HAP-1 (cell line): ENCODE results near the gene PPIL1.

Experiments
- DNase-seq, 2 experiments: peaks; one replicate each; pipeline ENCODE4 v3.0.0-alpha.2; 2016 to 2020; ENCODE audit warnings: low spot score in 2 of 2
- H3K27me3 ChIP-seq: fragments of 250-450 bp; sonication (Bioruptor Pico); 2 replicates; pipeline ENCODE4 v1.5.1; 2020; ENCODE audit warnings: low read depth, mild to moderate bottlenecking, moderate library complexity
- H3K36me3 ChIP-seq: fragments of 250-450 bp; sonication (Bioruptor Pico); replicated peaks from 2 replicates; pipeline ENCODE4 v1.5.1; 2020; ENCODE audit warnings: mild to moderate bottlenecking
- H3K4me1 ChIP-seq: fragments of 250-450 bp; sonication (Bioruptor Pico); 2 replicates; pipeline ENCODE4 v1.5.1; 2020; ENCODE audit warnings: mild to moderate bottlenecking
- H3K4me3 ChIP-seq: fragments of 250-450 bp; sonication (Bioruptor Pico); 2 replicates; pipeline ENCODE4 v1.5.1; 2020; ENCODE audit warnings: mild to moderate bottlenecking, moderate library complexity
- H3K9me3 ChIP-seq: fragments of 250-450 bp; sonication (Bioruptor Pico); 2 replicates; pipeline ENCODE4 v1.5.1; 2020; ENCODE audit warnings: mild to moderate bottlenecking, moderate library complexity
- in situ Hi-C: fragments of 300-500 bp; cut with MboI; formaldehyde crosslinking; loops from 3 replicates; pipeline ENCODE4 v1.14.3; 2020; ENCODE audit warnings: low sequenced_read_pairs, inconsistent platforms, mixed read lengths

PPIL1 gene

GRCh38 chr6:36874443-36875249, at the start of gene PPIL1:
PPIL1 (minus strand) TSS chr6:36874803; CDS start chr6:36874772, 31 bp downstream.
- no peaks in the 10 kb centered on the region; the same call in 1 of the 2 replicates for H3K9me3 ChIP-seq
- H3K36me3 ChIP-seq, result peaks cover 21% of the 10 kb centered on the region
- no peaks in the 10 kb centered on the region for H3K27me3 ChIP-seq
- peak within 1 kb of the TSS; percentile 94 for H3K4me3 ChIP-seq
- DNase-seq, result peak; percentile 93 to 94
- in situ Hi-C loops, result loop anchor here (25.0 kb wide), 1 partner anchor 338 kb away; no protein-coding TSS in a partner anchor
- peaks cover 5% of the 10 kb centered on the region for H3K4me1 ChIP-seq

GRCh38 chr6:36924131-36924530, 49.5 kb upstream of the PPIL1 start:
- Histone ChIP-seq H3K4me1 (no peaks in the 10 kb centered on the region), H3K4me3 (no peak overlapping the region), H3K27me3 (no peaks in the 10 kb centered on the region), H3K36me3 (peaks cover 9% of the 10 kb centered on the region; the same call in 1 of the 2 replicates), H3K9me3 (no peaks in the 10 kb centered on the region)
- in situ Hi-C loops, result no loop called here
- no peak for DNase-seq

- H3K9me3 ChIP-seq, result no peaks in the 10 kb centered on the region
- in situ Hi-C loops, result no loop called here
Measured at GRCh38 chr6:36920546-36920945, 45.9 kb upstream of the PPIL1 start.

GRCh38 chr6:36920049-36920448, 45.4 kb upstream of the PPIL1 start:
- Histone ChIP-seq H3K27me3 (no peaks in the 10 kb centered on the region), H3K4me1 (no peaks in the 10 kb centered on the region), H3K4me3 (no peak overlapping the region), H3K9me3 (no peaks in the 10 kb centered on the region), H3K36me3 (peaks cover 14% of the 10 kb centered on the region)
- DNase-seq, result no peak
- in situ Hi-C loops, result no loop called here

More at GRCh38 chr6:36920546-36920945, 45.9 kb upstream of the PPIL1 start:
- DNase-seq, result no peak
- Histone ChIP-seq H3K27me3 (no peaks in the 10 kb centered on the region), H3K36me3 (peaks cover 14% of the 10 kb centered on the region), H3K4me3 (no peak overlapping the region), H3K4me1 (no peaks in the 10 kb centered on the region)

- Histone ChIP-seq H3K4me3 (no peak overlapping the region), H3K9me3 (no peaks in the 10 kb centered on the region), H3K36me3 (peaks cover 22% of the 10 kb centered on the region), H3K27me3 (no peaks in the 10 kb centered on the region), H3K4me1 (no peaks in the 10 kb centered on the region)
- no peak for DNase-seq
- in situ Hi-C loops, result no loop called here
Measured at GRCh38 chr6:36917541-36918193, 43.1 kb upstream of the PPIL1 start.

- H3K36me3 ChIP-seq, result peaks cover 22% of the 10 kb centered on the region
- H3K27me3 ChIP-seq, result no peaks in the 10 kb centered on the region
- no peaks in the 10 kb centered on the region for H3K9me3 ChIP-seq
- no peaks in the 10 kb centered on the region for H3K4me1 ChIP-seq
- no peak for DNase-seq
- in situ Hi-C loops, result no loop called here
- H3K4me3 ChIP-seq, result no peak overlapping the region
Measured at GRCh38 chr6:36916126-36916525, 41.5 kb upstream of the PPIL1 start.

- Histone ChIP-seq H3K4me1 (no peaks in the 10 kb centered on the region), H3K36me3 (peaks cover 22% of the 10 kb centered on the region), H3K9me3 (no peaks in the 10 kb centered on the region), H3K4me3 (no peak overlapping the region), H3K27me3 (no peaks in the 10 kb centered on the region)
- in situ Hi-C loops, result no loop called here
- no peak for DNase-seq
Measured at GRCh38 chr6:36915599-36915998, 41.0 kb upstream of the PPIL1 start.

GRCh38 chr6:36914227-36914794, 39.7 kb upstream of the PPIL1 start:
- in situ Hi-C loops, result no loop called here

GRCh38 chr6:36913082-36913481, 38.5 kb upstream of the PPIL1 start:
- Histone ChIP-seq H3K36me3 (peaks cover 12% of the 10 kb centered on the region), H3K9me3 (no peaks in the 10 kb centered on the region), H3K4me3 (no peak overlapping the region), H3K4me1 (no peaks in the 10 kb centered on the region), H3K27me3 (no peaks in the 10 kb centered on the region)
- DNase-seq, result no peak
- in situ Hi-C loops, result no loop called here

More at GRCh38 chr6:36914227-36914794, 39.7 kb upstream of the PPIL1 start:
- no peaks in the 10 kb centered on the region for H3K4me1 ChIP-seq
- H3K9me3 ChIP-seq, result no peaks in the 10 kb centered on the region
- peaks cover 15% of the 10 kb centered on the region for H3K36me3 ChIP-seq
- no peak for DNase-seq
- no peaks in the 10 kb centered on the region for H3K27me3 ChIP-seq
- no peak overlapping the region for H3K4me3 ChIP-seq

- peaks cover 13% of the 10 kb centered on the region for H3K36me3 ChIP-seq
- H3K4me1 ChIP-seq, result no peaks in the 10 kb centered on the region
- H3K4me3 ChIP-seq, result no peak overlapping the region
- DNase-seq, result no peak
- H3K9me3 ChIP-seq, result no peaks in the 10 kb centered on the region
- no peaks in the 10 kb centered on the region for H3K27me3 ChIP-seq
- in situ Hi-C loops, result no loop called here
Measured at GRCh38 chr6:36912586-36912985, 38.0 kb upstream of the PPIL1 start.

- in situ Hi-C loops, result no loop called here
- no peak for DNase-seq
- H3K4me3 ChIP-seq, result no peak overlapping the region
- peaks cover 3% of the 10 kb centered on the region; the same call in 1 of the 2 replicates for H3K4me1 ChIP-seq
- H3K9me3 ChIP-seq, result no peaks in the 10 kb centered on the region
- peaks cover 16% of the 10 kb centered on the region for H3K36me3 ChIP-seq
- H3K27me3 ChIP-seq, result no peaks in the 10 kb centered on the region
Measured at GRCh38 chr6:36912030-36912454, 37.4 kb upstream of the PPIL1 start.

- Histone ChIP-seq H3K36me3 (peaks cover 16% of the 10 kb centered on the region), H3K4me1 (peaks cover 9% of the 10 kb centered on the region), H3K9me3 (no peaks in the 10 kb centered on the region), H3K27me3 (no peaks in the 10 kb centered on the region), H3K4me3 (no peak overlapping the region)
- DNase-seq, result no peak
- in situ Hi-C loops, result no loop called here
Measured at GRCh38 chr6:36908747-36909146, 34.1 kb upstream of the PPIL1 start.

- Histone ChIP-seq H3K27me3 (no peaks in the 10 kb centered on the region), H3K9me3 (no peaks in the 10 kb centered on the region), H3K4me1 (peaks cover 9% of the 10 kb centered on the region), H3K36me3 (peaks cover 12% of the 10 kb centered on the region), H3K4me3 (no peak overlapping the region)
- DNase-seq, result no peak
- in situ Hi-C loops, result no loop called here
Measured at GRCh38 chr6:36907781-36908180, 33.2 kb upstream of the PPIL1 start.
